HCT116 (cell line): Measurements from ENCODE around the gene SPATS1. TPM values are rescaled to one million over a fixed set of nuclear protein-coding genes. Genes with fewer than 3 reads are reported as not detected.

ENCODE experiments used
- ATAC-seq: fragments of 200-7000 bp; cut with Tn5 transposase; 2 replicates; pipeline ENCODE4 v1.9.1; 2020; ENCODE audit warnings: mild to moderate bottlenecking, moderate library complexity
- BruUV-seq: library from RNA; stranded (reverse); fragments of 400-500 nt; replicated peaks from 2 replicates; lab custom pipeline; 2021; lab: Mats Ljungman, UMichigan
- CTCF ChIA-PET: fragments of 300-600 bp; sonication (Branson Sonifier 250); formaldehyde crosslinking; loops from one replicate; lab custom pipeline; 2021; ENCODE audit warnings: antibody characterized with exemption; lab: Charles Lee
- POLR2A ChIA-PET: fragments of 300-600, 350-600 bp; sonication (Branson Sonifier 250); formaldehyde crosslinking; loops from one replicate; lab custom pipeline; 2021; ENCODE audit warnings: antibody characterized with exemption; lab: Charles Lee
- RAD21 ChIA-PET, 2 experiments: fragments of 300-600 bp; sonication (Branson Sonifier 250); formaldehyde crosslinking; loops; one replicate each; lab custom pipeline; 2023; ENCODE audit warnings: low total read pairs in 2 of 2; ENCODE audit not compliant: uncharacterized antibody in 2 of 2, unreplicated experiment in 2 of 2, low non-redundant PET in 1 of 2; lab: Charles Lee
- DNase-seq: peaks from one replicate; pipeline ENCODE4 v3.0.0-alpha.2; 2010; ENCODE audit warnings: low read depth, low spot score
- H2AFZ ChIP-seq: fragments of 200-600 bp; shearing (Covaris generic), sonication (generic); 2 replicates; pipeline ENCODE4 v1.6.1; 2017; ENCODE audit warnings: low read depth, mixed run types, mixed read lengths, antibody characterized with exemption, low read length; ENCODE audit not compliant: poor library complexity, severe bottlenecking
- H3K27ac ChIP-seq: 2 replicates; pipeline ENCODE4 v1.5.1; 2012; ENCODE audit warnings: low read depth, low read length
- H3K27me3 ChIP-seq: fragments of 200-600 bp; sonication (generic); 2 replicates; pipeline ENCODE4 v1.6.1; 2016; ENCODE audit warnings: mixed run types, low read length, mixed read lengths; ENCODE audit not compliant: insufficient read depth
- H3K36me3 ChIP-seq, 2 experiments: fragments of 200-500 bp in 1 of 2; fragments of 200-600 bp in 1 of 2; sonication (Bioruptor generic) in 1 of 2; sonication (generic) in 1 of 2; 2 replicates each; pipeline versions ENCODE4 v1.5.1 to v1.6.1; 2014 to 2016; ENCODE audit warnings: low read length in 2 of 2, inconsistent platforms in 1 of 2, mixed read lengths in 1 of 2, mixed run types in 1 of 2; ENCODE audit not compliant: insufficient read depth in 2 of 2, control insufficient read depth in 1 of 2
- H3K4me1 ChIP-seq, 2 experiments: fragments of 200-600 bp in 1 of 2; sonication (generic) in 1 of 2; 2 replicates each; pipeline versions ENCODE4 v1.5.1 to v1.6.1; 2012 to 2017; ENCODE audit warnings: low read length in 2 of 2, inconsistent platforms in 1 of 2, mild to moderate bottlenecking in 1 of 2, mixed read lengths in 1 of 2, mixed run types in 1 of 2, moderate library complexity in 1 of 2; ENCODE audit not compliant: insufficient read depth in 2 of 2, control insufficient read depth in 1 of 2
- H3K4me2 ChIP-seq: fragments of 200-600 bp; sonication (generic); 2 replicates; pipeline ENCODE4 v1.6.1; 2017; ENCODE audit warnings: mixed run types, low read length, mixed read lengths
- H3K4me3 ChIP-seq, 2 experiments: fragments of 200-600 bp in 1 of 2; sonication (generic) in 1 of 2; replicated peaks in 1 of 2; 2 replicates each; pipeline ENCODE4 v1.5.1; 2011 to 2016; ENCODE audit warnings: low read length in 2 of 2, control low read depth in 1 of 2, low read depth in 1 of 2, mild to moderate bottlenecking in 1 of 2, mixed read lengths in 1 of 2, mixed run types in 1 of 2
- H3K79me2 ChIP-seq: fragments of 200-600 bp; sonication (generic); 2 replicates; pipeline ENCODE4 v1.6.1; 2017; ENCODE audit warnings: mild to moderate bottlenecking, mixed run types, low read length, moderate library complexity, mixed read lengths; ENCODE audit not compliant: insufficient read depth
- H3K9ac ChIP-seq: fragments of 200-600 bp; sonication (generic); 2 replicates; pipeline ENCODE4 v1.6.1; 2016; ENCODE audit warnings: low read length, mixed read lengths
- H3K9me2 ChIP-seq: fragments of 200-600 bp; sonication (generic), shearing (Covaris generic); 2 replicates; pipeline ENCODE4 v1.6.1; 2017; ENCODE audit warnings: mixed run types, mild to moderate bottlenecking, moderate library complexity; ENCODE audit not compliant: insufficient read depth
- H3K9me3 ChIP-seq, 2 experiments: fragments of 200-500 bp in 1 of 2; fragments of 200-600 bp in 1 of 2; sonication (Bioruptor generic) in 1 of 2; sonication (generic) in 1 of 2; 2 replicates each; pipeline ENCODE4 v1.6.1; 2014 to 2017; ENCODE audit warnings: low read length in 2 of 2, mixed read lengths in 2 of 2, inconsistent platforms in 1 of 2, low read depth in 1 of 2, mild to moderate bottlenecking in 1 of 2, mixed run types in 1 of 2, moderate library complexity in 1 of 2; ENCODE audit not compliant: control insufficient read depth in 1 of 2, insufficient read depth in 1 of 2
- H4K20me1 ChIP-seq: fragments of 200-600 bp; sonication (generic), shearing (Covaris generic); 2 replicates; pipeline ENCODE4 v1.6.1; 2017; ENCODE audit warnings: mixed run types, mild to moderate bottlenecking, moderate library complexity; ENCODE audit not compliant: insufficient read depth
- CBX3 ChIP-seq: IDR thresholded peaks from 2 replicates; pipeline ENCODE4 v1.6.1; 2012; ENCODE audit warnings: low read depth
- EGR1 ChIP-seq: IDR thresholded peaks from 2 replicates; pipeline ENCODE4 v1.6.1; 2012; ENCODE audit warnings: low read depth
- ELF1 ChIP-seq: IDR thresholded peaks from 2 replicates; pipeline ENCODE4 v1.6.1; 2012; ENCODE audit warnings: low read depth, borderline replicate concordance
- MAX ChIP-seq: IDR thresholded peaks from 2 replicates; pipeline ENCODE4 v1.6.1; 2012
- SIN3A ChIP-seq: IDR thresholded peaks from 2 replicates; pipeline ENCODE4 v1.6.1; 2012; ENCODE audit warnings: low read depth
- SRF ChIP-seq: IDR thresholded peaks from 2 replicates; pipeline ENCODE4 v1.6.1; 2012; ENCODE audit warnings: low read depth
- ZNF274 ChIP-seq: fragments of 200-500 bp; sonication (Bioruptor generic); IDR thresholded peaks from 2 replicates; pipeline ENCODE4 v1.6.1; 2014; ENCODE audit warnings: mild to moderate bottlenecking, low read depth, low read length, inconsistent platforms
- intact Hi-C: fragments of 100-400 bp; cut with micrococcal nuclease; formaldehyde crosslinking; loops from 2 replicates; pipeline ENCODE4 v1.10.0; 2022
- total RNA-seq: library from RNA; stranded (reverse); gene quantifications from one replicate; pipeline ENCODE4 v1.2.1, GENCODE V29; 2021; ENCODE audit not compliant: unreplicated experiment
- TF ChIP-seq, protein P1 (sequence below): IDR thresholded peaks from 2 replicates; pipeline ENCODE4 v1.6.1; 2012
- TF ChIP-seq, protein P2 (sequence below): IDR thresholded peaks from 2 replicates; pipeline ENCODE4 v1.6.1; 2011; ENCODE audit warnings: mild to moderate bottlenecking, low read length, moderate library complexity; ENCODE audit not compliant: insufficient replicate concordance; ENCODE audit errors: extremely low read depth

Gene SPATS1
- total RNA-seq, 1 experiment from 2014 or later = not detected

DNA sequence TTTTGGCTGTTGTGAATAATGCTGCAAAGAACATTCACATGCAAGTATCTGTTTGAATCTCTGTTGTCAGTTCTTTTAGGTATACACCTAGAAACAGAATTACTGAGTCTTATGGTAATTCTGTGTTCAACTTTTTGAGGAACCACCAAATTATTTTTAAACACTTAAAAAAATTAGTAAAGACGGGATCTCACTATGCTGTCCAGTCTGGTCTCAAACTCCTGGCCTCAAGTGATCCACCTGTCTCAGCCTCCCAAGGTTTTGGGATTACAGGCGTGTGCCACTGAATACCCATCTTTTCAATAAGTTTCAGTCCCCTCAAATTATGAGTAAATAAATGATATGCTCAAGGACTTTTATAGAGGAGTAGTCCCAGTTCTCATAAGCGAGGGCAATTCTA lies 17.5 kb downstream of the SPATS1 start:
- CTCF ChIA-PET = no interaction called here
- no peak overlapping the region for H3K4me3 ChIP-seq
- H3K27me3 ChIP-seq = no peaks in the 10 kb centered on the region
- no peak overlapping the region for H2AFZ ChIP-seq
- BruUV-seq = no TSS peak
- TF ChIP-seq ELF1 (no peak), SIN3A (no peak), SRF (no peak), MAX (no peak)
- TF ChIP-seq, protein P1, sequence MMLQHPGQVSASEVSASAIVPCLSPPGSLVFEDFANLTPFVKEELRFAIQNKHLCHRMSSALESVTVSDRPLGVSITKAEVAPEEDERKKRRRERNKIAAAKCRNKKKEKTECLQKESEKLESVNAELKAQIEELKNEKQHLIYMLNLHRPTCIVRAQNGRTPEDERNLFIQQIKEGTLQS = no peak
- no peaks in the 10 kb centered on the region for H3K36me3 ChIP-seq
- DNase-seq = no peak
- no peaks in the 10 kb centered on the region for H3K9me2 ChIP-seq
- H3K27ac ChIP-seq = no peak overlapping the region
- no peaks in the 10 kb centered on the region for H4K20me1 ChIP-seq
- H3K4me1 ChIP-seq = no peaks in the 10 kb centered on the region
- H3K9me3 ChIP-seq = no peaks in the 10 kb centered on the region
- ATAC-seq = no peak
- POLR2A ChIA-PET = no interaction called here
- no peak overlapping the region for H3K4me2 ChIP-seq
- intact Hi-C loops = no loop called here
- RAD21 ChIA-PET = no interaction called here
- no peak overlapping the region for H3K9ac ChIP-seq
- no peaks in the 10 kb centered on the region for H3K79me2 ChIP-seq

GRCh38 chr6:44361947-44362346 lies 19.5 kb downstream of the SPATS1 start:
- Histone ChIP-seq H3K79me2 (no peaks in the 10 kb centered on the region), H3K9ac (no peak overlapping the region), H3K4me1 (no peaks in the 10 kb centered on the region), H3K9me2 (no peaks in the 10 kb centered on the region), H3K27me3 (no peaks in the 10 kb centered on the region), H3K9me3 (no peaks in the 10 kb centered on the region), H3K36me3 (no peaks in the 10 kb centered on the region), H3K4me3 (no peak overlapping the region), H3K4me2 (no peak overlapping the region), H4K20me1 (no peaks in the 10 kb centered on the region), H2AFZ (no peak overlapping the region)
- POLR2A ChIA-PET = no interaction called here
- DNase-seq = no peak
- ATAC-seq = no peak
- CTCF ChIA-PET = no interaction called here
- RAD21 ChIA-PET = no interaction called here
- intact Hi-C loops = no loop called here
- no TSS peak for BruUV-seq
- no peak for TF ChIP-seq EGR1
- no peak for TF ChIP-seq CBX3
- TF ChIP-seq, protein P2, sequence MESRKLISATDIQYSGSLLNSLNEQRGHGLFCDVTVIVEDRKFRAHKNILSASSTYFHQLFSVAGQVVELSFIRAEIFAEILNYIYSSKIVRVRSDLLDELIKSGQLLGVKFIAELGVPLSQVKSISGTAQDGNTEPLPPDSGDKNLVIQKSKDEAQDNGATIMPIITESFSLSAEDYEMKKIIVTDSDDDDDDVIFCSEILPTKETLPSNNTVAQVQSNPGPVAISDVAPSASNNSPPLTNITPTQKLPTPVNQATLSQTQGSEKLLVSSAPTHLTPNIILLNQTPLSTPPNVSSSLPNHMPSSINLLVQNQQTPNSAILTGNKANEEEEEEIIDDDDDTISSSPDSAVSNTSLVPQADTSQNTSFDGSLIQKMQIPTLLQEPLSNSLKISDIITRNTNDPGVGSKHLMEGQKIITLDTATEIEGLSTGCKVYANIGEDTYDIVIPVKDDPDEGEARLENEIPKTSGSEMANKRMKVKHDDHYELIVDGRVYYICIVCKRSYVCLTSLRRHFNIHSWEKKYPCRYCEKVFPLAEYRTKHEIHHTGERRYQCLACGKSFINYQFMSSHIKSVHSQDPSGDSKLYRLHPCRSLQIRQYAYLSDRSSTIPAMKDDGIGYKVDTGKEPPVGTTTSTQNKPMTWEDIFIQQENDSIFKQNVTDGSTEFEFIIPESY = no peak
- TF ChIP-seq ZNF274 = no peak
- TF ChIP-seq, all 23 proteins: peak for 0
- no peak overlapping the region for H3K27ac ChIP-seq
